Activated effector memory CD4-positive, alpha-beta T cell treated with Interleukin-2 at 50 U/mL for 16 hours (primary cell): Measurements from ENCODE around the gene CTNND2.
"Not testable (repeated sequence)": the region's sequence is repeated elsewhere in the genome, so short reads cannot be mapped to it uniquely, and the experiment has no call there.

Experiments
- DNase-seq: peaks from one replicate; pipeline ENCODE4 v3.0.0-alpha.2; 2020

Gene CTNND2

GRCh38 chr5:11869203-11869602 is 35.0 kb downstream of the CTNND2 start:
- DNase-seq, result no peak

DNA sequence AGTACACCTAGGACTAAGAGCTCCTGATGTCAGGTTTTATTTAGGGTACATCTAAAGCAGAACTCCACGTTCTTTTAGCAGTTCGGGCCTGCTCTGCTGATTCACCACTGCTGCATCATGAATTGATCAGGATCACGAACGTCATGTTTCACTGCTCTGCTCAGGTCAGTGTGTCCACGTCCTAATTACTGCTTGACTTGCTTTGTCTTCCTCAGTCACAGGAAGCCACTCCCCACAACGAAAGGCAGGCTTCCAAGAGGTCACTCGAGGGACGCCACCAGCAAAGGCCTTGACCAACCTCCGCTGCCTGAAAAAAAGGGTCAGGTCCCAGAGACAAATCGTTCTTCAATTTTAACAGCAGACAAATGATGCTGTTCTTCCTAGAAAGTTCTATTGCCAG is 40.3 kb downstream of the CTNND2 start:
- DNase-seq, result no peak

DNA sequence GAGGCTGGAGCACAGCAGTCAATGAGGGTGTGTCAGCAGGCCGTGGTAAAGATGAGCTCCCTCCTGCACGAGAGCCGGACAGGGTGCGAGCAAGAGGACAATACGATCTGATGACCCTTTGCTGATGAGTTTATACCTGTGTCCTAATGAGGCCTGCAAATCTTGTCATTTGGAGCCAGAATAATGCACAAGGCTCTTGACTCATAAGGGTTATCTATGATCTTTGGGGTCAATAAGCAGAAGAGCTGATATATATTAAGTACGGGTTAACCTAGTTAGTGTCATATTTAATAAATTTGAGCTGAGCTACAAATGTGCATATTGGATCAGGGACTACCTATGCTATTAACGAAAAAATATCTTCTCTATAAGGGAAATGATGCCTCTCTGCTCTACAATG is 46.9 kb downstream of the CTNND2 start:
- DNase-seq, result no peak

GRCh38 chr5:11854936-11855335 is 49.3 kb downstream of the CTNND2 start:
- no peak for DNase-seq

DNA sequence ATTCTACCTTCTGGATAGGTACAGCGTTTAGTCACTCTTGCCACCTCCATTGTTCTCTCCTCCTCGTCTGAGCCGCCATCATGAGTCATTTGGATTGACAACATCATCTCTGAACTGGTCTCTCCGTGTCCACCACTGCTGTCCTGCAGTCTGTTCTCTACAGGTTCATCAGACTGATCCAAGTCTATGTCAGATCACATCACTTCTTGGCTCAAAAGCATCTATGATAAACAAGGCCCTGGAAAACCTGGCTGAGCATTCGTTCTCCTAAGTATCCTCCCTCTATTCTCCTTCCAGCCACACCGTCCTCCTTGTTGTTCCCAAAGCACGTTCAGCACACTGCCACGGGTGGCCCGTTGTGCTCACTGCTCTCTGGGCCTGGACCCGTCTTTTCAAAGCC is 50.5 kb downstream of the CTNND2 start:
- no peak for DNase-seq

GRCh38 chr5:11853140-11853539 is 51.1 kb downstream of the CTNND2 start:
- DNase-seq, result no peak

GRCh38 chr5:11852717-11853087 is 51.5 kb downstream of the CTNND2 start:
- no peak for DNase-seq

GRCh38 chr5:11851965-11852716 is 52.1 kb downstream of the CTNND2 start:
- DNase-seq, result no peak

- DNase-seq, result no peak
These were observed 52.8 kb downstream of the CTNND2 start for GRCh38 chr5:11851416-11851815.

GRCh38 chr5:11828566-11828965 is 75.7 kb downstream of the CTNND2 start:
- not testable (repeated sequence) for DNase-seq

DNA sequence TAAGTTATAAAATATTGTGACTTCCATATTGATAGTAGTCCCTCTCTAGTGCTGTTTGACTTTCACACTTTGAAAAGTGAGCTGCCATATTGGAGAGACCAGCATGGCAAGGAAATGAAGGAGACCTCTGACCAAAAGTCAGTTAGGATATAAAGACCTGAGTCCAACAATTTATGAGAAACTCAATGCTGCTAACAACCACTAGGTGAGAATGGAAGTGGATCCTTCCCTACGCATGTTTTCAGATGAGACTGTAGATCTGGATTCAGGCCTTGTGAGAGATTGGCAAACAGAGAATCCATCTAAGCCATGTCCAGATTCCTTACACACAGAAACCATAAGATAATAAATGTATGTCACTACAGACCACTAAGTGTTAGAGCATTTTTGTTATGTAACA is 81.6 kb downstream of the CTNND2 start:
- no peak for DNase-seq

GRCh38 chr5:11815916-11816315 is 88.3 kb downstream of the CTNND2 start:
- no peak for DNase-seq

- no peak for DNase-seq
These were observed 88.8 kb downstream of the CTNND2 start for GRCh38 chr5:11815481-11815880.

- DNase-seq, result no peak
These were observed 89.9 kb downstream of the CTNND2 start for GRCh38 chr5:11814373-11814772.

DNA sequence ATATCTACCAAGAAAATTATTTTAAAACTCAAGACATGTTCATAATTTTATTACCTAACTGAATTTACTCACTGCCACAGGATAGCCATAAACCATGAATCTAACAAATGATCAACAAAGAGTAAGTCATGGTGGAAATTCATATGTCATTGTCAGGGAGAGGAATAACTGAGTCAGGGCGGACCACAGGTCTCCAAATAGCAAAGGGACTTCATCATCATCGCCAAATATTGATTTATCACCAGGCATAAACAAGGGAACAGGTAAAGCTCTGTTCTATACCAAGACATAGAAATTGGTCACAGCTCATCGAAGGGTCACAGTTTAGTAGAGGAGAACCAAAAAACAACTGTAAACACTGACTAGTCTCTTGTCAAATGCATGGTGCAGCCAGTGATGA is 94.8 kb downstream of the CTNND2 start:
- no peak for DNase-seq

DNA sequence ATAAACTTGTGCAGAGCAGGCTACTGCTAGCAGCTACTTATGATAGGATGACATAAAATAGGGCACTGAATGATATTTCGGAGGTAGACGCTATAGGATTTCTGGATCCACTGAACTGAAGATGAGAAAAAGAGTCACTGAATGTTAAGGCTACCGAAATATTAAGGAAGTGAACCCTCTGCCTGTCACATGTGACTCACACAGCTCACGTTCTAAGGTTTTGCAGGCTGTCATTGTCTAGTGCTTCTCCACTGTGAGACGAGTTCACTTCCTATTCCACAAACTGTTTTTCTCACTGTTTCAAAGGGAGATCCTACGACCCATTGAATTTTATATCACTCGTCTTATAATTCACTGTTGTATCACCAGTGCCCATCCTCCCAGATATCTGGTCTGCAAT is 100.8 kb downstream of the CTNND2 start:
- no peak for DNase-seq

DNA sequence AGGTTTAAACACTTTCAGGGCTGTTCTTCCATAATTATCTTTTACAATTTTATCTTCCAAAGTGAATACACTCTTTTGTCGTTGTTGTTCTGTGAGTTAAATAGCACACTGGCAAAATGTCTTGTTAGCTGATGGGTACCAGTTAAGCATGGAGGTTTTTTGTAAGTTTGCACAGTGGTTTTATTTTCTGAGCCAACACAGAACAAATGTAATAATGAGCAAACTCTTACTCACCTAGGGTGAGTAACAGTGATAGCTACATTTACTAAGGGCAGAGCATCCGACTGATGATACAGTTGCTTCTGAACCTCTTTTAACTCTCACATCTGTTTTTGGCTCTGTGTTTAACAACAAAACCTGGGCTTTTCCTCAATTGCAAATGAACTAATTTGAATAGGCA is 103.2 kb downstream of the CTNND2 start:
- DNase-seq, result no peak

GRCh38 chr5:11797132-11797531 is 107.1 kb downstream of the CTNND2 start:
- DNase-seq, result no peak

DNA sequence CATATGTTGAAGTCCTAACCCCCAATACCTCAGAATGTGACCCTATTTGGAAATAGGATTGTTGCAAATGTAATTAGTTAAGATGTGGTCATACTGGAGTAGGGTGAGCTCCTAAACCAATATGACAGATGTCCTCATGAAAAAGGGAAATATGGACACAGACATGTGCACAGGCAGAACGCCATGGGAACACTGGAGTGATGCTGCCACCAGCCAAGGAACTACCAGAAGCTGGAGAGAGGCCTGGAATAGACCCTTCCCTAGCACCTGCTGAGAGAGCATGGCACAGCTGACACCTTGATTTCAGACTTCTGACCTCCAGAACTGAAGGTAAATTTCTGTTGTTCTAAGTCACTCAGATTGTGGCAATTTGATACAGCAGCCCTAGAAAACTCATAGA is 110.8 kb downstream of the CTNND2 start:
- no peak for DNase-seq

DNA sequence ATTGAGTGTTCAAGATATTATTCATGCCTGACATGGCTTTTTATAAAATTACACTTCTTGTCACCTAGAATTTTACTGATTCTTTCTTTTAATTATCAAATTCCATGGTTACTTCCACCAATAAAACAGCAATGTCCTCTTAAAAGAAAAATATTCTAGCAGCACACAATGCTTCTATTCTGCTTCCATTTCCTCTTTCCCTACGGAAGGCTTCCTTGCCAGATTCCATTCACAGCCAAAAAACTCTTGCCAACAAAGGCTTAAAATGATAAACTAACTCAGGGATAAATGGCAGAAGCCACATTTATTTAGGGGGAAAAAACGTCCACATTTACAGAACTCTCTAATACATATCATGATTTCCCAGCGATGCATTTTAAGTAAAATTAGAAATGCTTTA is 111.6 kb downstream of the CTNND2 start:
- no peak for DNase-seq

DNA sequence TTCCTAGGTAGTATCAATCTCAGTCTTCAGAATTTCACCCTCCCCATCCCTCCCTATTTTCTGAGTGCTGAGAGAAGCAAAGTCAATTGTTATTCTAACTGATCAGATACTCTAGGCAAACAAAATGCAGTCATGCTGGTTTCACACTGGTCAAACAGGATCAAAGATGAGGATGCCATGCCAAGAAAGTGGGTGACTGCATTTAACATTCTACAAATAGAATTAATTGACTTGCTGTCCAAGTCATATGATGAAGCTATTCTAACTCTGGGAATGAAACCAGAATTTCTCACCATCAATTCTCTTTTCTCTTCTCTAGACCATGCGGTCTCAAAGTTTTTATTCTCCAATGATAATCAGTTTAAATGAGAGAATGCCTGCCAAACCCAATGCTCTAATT is 112.5 kb downstream of the CTNND2 start:
- DNase-seq, result no peak

- no peak for DNase-seq
These were observed 114.0 kb downstream of the CTNND2 start for GRCh38 chr5:11790201-11790600.

GRCh38 chr5:11785771-11786352 is 118.4 kb downstream of the CTNND2 start:
- no peak for DNase-seq

DNA sequence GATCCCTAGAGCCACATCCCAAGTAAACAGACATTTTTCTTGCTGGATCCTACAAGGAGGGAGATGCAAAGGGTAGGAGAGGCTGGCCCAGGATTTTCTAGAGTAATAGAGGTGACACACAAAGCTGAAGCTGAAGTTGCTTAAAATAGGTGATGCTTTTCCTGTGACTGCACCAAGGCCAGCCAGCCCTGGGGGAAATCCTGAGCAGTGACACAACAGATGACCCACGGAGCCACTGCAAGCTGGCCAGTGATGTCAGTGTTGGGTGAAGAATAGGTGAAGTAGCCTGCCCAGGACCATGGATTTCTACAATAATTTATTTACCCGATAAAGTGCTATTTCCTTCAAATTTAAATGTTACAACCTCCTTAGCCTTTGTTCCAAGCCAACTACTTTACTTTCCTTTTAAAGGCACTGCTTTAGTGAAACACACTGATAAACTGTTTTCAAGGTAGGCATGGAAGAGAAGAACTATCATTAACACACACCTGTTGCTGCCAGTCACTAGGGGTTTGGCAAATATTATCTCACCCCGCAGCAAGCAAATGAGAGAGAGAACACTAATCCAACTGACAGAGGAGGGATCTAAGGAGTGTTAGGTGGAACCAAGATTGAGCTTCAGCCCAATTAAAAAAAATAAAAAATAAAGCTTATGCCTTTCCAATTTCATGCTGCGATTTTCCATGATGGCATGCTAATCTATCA is 123.5 kb downstream of the CTNND2 start:
- DNase-seq, result no peak
